ENCODE data around the gene RDH5.

- TF ChIP-seq CTCF (conservative IDR thresholded peaks at IDR 0.05; ENCODE audit: low read length) (no peak), EZH2phosphoT487 (IDR thresholded peaks at IDR 0.05; ENCODE audit: borderline replicate concordance) (no peak)
Observed at GRCh38 chr12:55757701-55758100, 37.5 kb downstream of the RDH5 start.

Data from Loucy (cell line).